HG02870 (cell line): Measurements from ENCODE around the gene SYP.

Experiments
- ATAC-seq: cut with Tn5 transposase; IDR thresholded peaks from one replicate; pipeline ENCODE4 v1.9.1; 2021; ENCODE audit warnings: mild to moderate bottlenecking, moderate library complexity; ENCODE audit not compliant: unreplicated experiment

SYP gene

DNA sequence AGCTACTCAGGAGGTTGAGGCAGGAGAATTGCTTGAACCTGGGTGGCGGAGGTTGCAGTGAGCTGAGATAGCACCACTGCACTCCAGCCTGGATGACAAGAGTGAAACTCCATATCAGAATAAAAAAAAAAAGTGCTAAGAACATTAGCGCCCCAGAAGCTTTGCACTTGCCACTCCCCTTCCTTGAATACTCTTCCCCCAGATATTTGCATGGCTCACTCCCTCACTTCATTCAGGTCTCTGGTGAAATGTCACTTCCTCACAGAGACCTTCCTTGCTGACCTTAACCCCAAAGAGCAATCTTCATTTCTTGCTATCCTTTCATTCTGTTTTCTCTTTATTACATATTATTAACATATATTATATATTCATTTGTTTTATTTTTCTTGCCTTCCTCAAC lies 21.9 kb upstream of the SYP start:
- ATAC-seq, result no peak

DNA sequence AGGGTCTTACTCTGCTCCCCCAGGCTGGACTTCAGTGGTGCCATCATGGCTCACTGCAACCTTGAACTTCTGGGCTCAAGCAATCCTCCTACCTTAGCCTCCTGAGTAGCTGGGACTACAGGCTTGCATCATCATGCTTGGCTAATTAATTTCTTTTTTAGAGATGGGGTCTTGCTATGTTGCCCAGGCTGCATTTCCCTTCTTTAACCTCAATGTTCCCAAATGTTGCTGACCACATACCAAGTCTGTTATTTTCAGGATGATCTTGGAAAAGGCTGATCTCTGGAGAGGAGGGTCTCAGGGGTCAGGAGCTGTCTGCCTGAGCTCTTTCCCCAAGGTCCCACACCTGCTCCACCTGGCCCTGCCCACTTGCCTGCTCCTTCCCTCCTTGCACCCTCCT lies 20.1 kb upstream of the SYP start:
- ATAC-seq, result no peak

DNA sequence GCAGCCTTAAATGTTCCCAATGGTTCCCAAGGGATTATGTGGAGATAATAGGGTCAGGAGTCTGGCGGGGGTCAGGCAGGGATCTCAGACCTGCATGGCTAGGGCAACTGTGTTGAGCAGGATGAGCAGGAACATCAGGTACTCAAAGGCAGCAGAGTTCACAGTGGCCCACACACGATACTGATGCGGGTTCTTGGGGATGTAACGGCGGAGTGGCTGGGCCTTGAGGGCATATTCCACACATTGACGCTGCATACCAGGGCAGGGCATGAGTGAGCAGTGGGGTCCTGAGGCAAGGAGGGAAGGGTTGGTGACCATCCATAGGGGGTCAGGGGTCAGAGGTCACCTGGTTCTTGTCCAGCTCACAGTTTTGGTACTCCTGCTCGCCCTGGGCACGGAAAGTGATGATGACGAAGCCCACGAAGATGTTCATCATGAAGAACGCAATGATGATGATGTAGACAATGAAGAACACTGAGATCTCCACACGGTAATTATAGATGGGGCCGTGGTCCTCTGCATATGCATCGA lies 15.1 kb upstream of the SYP start:
- no peak for ATAC-seq

DNA sequence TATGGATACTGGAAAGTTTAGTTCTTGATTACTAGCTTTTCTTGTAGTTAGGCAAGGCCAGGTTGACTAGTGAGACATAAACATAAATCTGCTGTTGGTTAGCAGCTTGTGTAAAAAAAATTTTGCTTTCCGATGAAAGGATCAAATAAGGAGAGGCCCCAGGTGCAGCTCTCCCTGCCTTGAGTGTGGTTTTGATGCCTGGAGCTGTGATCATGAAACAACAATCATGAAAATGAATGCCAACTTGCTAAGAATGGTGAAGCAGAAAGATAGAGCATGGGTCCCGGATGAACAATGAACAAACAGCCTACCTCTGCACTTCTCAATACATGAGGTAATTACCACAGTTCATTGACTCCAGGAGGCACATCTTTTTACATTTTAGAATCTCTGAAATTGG lies 14.4 kb upstream of the SYP start:
- no peak for ATAC-seq

DNA sequence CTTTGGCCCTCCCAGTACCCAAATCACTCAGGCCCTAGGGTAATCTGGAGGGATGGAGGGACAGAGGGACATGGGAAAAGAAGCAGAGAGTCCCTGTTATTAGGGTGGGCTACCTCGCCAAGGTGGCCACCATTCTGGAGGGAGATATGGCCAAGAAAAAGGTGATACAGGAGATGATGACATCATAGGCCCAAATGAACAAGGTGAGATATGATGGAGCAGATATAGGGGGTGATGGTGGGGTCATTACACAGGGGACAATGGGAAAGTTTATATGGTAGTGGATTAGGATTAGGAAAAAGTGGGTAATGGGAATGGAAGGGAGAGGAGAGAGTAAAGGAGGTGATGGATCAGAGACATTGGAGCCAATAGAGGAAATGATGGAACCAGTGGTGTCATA lies 12.9 kb upstream of the SYP start:
- ATAC-seq, result no peak

DNA sequence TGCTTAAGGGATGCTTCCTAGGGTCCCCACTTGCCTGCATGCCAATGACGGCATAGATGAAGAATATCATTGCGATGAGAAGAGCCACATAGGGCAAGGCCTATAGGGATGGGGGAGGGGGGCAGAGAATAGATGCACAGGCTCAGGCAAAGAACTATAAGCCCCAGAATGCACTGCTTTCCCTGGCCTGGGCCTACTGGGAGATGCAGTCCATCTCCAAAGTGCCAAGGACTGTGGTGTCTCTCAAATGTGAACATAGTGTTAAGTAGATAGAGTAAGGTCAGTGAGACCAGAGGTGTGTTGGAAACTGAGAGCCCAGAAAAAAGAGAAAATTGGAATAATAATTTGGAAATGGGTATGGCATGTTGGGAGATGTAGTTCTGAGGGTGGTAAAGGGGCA lies 12.2 kb upstream of the SYP start:
- no peak for ATAC-seq

DNA sequence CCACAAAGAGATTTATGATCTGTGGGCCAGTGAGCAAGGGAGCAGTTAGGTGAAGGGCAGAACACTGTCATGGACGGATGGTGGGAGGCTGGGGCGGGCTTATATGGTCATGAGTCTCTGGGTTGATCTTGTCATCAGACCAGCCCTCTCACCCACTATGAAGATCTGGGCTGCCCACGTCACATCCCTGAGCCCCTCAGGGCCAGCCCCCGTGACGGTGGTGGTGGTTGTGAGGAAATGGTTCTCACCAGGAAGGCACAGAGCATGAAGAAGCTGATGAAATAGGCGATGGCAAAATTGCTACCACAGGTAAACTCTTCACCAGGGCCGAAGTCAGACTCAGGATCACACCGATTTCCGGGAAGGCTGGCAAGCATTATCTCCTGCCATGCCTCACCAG lies 11.1 kb upstream of the SYP start:
- ATAC-seq, result no peak

DNA sequence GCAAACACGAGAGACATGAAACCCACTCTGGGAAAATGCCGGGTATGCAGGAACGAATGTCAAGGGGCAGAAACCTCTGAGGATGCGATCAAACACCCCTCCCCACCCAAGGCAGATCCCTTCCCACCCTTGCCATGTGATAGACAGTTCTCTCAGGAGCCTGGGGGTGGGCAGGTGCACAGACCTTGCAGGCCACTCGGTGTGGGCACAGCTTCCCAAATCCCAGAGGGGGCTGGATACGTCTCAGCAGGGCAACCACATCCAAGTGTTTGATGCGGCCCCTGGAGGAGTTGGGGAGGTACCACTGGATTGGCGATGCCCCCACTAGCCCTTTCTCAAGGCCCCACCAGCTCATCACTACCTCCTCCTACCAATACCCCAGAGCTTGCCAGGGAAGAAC lies 10.4 kb upstream of the SYP start:
- ATAC-seq, result no peak

DNA sequence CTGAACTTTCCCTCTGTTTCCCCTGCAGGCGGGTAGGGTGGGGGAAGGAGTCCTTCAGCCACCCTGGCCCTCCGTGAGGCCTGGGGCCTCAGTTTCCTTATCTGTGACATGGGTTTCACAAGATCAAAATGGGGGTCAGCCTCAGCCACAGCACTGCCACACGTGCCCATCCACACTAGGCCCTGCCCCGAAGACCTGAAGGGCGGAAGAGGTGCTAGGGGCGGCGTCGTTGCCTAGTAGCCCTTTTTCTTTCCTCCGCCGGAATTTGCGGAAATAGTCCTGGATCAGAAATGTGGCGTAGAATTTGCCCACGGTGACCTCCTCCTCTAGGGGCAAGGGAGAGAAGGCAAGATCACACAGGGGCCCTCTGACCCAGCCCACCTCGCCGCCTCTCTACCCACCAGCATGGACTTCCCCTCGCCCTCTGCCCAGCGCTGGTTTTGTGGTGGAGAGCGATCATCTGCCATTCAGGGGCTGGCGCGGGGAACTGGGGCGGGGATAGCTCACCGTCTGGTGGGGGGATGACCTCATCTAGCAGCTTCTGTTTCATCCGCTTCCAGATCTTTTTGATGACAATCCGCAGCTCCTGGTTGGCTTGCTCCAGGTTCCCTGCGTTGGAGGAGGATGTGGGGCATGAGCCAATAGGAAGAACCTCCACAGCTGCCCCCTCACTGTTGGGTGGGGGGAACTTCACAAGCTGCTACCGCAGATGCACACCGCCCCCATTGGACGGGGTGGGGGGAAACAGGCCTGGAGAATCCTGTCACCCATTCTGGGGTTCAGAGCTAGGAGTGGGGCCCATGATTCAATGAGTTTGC lies 9.7 kb upstream of the SYP start:
- ATAC-seq, result no peak

DNA sequence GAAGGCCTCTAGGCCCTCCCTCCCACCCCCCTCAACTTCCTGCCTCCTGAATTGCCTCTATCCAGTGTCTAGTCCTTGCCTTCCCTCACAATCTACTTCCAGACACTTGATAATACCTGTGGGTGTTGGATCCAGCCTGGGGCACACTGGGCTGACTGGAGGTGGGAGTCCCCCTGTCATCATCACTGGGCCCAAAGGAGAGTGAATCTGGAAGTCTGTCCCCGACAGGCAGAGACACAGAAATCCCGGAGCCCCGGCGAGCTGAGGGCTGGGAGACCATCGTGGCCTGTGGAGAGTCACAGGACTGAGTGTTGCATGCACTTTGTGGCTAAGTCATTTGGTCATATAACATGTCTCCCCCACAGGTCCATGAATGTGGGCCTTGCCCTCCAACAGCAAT lies 8.4 kb upstream of the SYP start:
- no peak for ATAC-seq

DNA sequence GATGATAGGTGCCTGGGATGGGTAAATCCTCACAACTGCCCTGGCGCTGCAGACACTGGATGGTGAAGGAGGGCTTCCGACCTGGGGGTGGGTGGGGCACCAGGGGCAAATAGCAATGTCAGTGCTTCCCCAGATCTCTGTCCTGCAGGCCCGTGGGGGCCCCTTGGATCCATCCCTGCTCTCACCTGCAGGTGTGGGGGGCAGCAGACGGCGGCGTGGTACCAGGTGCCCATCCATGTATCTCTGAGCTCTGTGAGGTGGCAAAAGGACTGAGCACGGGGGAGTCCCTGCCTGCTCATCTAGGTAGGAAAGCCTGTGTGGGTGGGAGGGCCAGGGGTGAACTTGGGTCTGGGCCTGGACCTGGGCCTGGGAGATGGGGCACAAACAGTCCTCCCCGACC lies 6.5 kb upstream of the SYP start:
- no peak for ATAC-seq

DNA sequence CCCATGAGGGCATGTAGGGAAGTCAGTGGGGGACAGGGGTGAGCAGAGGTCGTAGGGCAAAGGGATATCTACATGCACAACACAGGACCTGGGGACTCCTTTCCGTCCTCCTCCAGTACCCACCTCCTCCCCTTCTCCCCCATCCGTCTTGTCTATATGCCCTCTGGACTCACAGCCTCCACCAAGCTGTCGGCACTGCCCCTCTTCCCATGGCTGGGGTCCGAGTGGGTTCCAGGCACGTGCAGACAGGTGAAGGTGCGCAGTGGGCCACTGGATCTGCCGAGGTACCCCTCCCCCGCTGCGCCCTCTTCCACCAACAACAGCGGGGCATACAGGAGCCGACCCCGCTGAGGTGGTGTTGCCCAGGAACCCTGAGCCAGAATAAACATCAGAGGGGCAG lies 5.5 kb upstream of the SYP start:
- no peak for ATAC-seq

DNA sequence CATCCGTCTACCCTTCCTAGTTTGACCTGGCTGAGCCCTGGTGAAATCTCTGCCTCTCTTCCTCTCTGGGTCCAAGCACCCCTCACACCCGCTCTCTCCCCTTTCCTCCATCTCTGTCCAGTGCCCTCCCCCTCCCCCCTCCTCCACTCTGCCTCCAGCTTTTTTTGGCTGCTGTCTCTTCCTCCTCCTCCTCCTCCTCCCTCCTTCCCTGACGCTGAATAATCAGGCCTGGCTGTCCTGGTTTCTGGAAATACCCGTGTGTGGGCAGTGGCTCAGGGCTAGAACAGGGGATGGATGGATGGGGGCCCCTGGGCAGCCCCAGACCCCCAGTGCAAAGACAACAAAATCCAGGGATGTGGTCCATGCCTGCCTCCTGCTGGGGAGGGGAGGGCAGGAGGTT lies 4.7 kb upstream of the SYP start:
- ATAC-seq, result no peak

DNA sequence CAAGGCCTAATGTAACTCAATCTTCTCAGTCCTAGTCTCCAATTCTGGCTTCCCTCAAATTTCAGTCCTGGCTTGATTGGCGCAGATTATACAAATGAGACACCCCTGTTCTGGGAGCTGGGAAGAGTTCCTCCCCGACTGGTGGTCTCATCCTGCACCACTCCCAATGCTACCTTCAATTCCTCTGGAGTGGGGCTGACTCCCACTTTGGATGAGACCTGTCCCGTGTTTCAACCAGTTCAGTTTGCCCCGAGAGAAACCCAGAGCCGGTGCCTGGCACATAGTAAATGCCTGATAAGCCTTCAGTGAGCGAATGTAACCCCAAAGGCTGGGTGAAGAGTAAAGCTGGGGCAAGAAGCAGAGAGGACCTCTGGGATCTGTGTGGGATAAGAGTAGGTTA lies 4.0 kb upstream of the SYP start:
- no peak for ATAC-seq

DNA sequence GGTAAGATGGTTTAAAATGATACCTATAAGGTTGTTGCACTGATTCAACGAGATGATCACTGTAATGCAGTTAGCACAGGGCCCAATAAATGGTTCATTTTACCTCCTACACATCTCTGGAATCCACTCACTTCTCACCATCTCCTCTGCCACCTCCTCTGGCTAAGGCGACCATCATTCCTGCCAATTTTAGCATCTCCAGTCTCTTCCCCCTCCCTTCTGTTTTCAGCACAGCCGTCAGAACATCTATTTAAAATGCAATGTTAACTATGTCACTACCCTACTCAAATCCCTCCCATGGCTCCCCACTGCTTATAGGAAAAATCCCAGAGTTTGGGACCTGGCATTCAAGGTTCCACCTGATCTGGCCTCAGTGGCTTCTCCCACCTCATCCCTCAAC lies 3.5 kb upstream of the SYP start:
- ATAC-seq, result no peak

DNA sequence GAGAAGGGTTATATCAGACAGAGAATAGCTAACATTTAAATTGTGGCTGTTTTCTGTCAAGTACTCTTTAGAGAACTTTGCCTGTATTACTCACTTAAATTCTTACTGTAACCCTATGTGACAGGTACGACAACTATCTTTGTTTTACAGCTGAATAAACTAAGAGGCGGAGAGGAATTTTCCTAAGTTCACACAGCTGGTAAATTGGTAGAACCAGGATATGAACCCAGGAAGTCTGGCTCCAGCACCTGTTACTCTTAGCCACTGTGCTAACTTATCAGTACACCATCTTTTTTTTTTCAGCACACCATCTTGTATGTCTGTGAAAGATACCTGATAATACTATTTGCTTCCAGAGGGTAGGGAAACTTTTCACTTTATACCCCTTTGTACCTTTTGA lies 2.0 kb upstream of the SYP start:
- no peak for ATAC-seq

DNA sequence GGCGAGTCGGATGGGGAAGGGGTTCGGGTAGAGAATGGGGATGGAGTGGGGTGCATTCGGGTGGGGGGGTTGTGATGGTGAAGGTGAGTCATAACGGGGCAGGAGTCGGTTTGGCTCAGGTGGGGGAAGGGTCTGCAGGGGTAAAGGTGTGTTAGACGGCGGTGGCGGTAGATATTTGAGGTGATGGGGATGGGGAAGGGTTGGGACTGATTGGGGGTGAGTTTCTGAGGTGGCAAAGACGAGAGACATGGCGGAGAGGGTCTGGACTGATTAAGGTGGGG lies 738 bp downstream of the SYP start:
- ATAC-seq, result no peak

DNA sequence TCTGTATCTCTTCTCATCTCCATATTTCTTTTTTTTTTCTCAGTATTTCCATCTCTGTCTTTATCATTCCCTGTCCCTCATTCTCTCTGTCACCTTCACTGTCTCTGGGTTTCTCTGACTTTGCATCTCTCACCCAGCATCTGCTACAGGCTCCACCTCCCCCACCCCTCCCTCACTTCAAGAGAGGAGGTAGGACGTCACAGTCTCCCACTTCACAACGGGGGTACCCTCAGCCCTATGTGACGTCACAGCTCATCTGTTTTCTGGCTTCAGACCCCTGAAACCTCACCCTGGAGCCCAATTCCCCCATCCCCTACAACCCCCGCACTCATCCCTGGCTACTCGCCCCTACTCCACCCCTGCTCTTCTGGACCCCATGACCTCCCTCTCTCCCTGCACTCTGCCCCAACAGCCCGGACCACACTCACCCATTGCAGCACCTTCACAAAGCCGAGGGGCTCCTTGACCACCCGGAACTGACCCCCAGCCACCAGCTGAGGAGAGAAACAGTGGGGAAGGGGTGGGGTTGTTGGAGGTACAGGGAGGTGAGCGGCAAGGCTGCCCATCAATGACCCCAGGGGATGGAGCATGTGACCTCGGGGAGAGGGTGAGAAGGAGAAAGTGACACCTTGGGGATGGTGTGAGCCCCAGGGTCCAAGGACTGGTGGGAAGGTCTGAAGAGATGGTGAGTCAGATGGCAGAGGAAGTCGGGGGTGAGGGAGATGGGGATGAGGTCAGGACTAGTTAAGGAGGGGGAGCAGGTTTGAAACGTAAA lies 1.3 kb downstream of the SYP start:
- ATAC-seq, result no peak

DNA sequence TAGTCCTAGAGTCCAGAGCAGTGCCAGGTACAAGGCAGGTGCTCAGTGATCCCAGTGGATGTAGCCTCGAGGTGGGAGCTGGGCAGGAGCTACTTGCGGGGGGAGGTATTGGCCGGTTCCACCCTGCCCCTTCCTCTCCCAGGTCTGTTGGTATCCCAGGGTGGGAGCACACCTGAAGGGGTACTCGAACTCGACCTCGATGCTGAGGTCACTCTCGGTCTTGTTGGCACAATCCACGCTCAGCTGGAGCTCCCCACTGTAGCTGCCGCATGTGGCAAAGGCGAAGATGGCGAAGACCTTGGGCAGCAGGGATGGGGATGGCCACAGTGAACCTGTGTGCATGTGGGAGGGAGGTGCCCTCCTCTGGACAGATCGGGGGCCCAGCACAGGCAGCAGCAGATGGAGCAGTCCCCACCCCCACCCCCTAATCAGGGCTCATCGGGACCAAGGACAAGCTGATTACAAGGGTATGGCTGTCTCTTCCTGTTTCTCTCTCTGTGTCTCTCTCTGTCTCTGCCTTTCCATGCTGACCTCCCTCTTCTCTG lies 2.4 kb downstream of the SYP start:
- no peak for ATAC-seq

DNA sequence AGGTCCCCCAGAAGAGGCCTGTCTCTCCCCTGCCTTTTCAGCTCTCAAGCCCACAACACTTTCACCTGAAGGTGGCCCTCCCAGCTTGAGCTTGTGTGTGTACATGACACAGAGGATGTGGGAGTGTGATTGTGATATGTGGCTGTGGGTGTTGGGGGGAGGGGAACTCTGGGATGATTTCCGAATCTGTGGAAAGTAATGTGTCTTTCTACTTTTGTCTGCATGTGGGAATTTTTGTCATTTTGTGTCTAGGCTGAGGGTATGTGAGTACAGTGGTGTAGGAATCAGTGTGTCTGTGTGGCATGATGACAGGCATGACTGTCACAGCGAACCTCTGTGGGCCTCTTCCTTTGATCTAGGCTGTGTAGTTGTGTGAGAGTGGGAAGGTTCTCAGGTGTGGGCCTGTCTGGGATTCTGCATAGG lies 6.4 kb downstream of the SYP start:
- ATAC-seq, result no peak

DNA sequence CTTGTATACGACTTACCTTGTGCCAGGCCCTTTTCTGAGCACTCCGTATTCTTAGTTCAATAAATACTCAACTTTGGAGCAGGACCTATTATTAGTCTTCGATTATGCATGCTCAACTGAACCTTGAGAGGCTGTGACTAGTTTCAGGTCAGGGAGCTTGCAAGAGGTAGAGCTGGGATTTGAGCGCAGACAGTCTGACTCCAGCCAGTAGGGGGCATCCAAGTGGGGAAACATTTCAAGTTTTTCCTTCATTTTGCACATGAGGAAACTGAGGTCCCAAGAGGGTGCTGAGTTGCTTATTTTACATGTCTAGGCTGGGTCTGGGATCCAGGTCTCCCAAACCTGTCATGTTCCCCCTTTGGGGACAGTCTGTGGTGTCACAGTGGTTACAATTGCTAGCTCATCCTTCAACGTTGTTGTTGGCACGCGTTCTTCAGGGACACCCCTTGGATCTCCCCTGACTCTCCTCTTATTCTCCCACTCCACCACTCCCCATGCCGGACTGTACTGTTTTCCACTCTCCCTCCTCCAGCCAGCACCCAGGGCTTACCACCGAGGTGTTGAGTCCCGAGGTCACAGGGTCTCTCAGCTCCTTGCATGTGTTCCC lies 7.2 kb downstream of the SYP start:
- ATAC-seq, result no peak

DNA sequence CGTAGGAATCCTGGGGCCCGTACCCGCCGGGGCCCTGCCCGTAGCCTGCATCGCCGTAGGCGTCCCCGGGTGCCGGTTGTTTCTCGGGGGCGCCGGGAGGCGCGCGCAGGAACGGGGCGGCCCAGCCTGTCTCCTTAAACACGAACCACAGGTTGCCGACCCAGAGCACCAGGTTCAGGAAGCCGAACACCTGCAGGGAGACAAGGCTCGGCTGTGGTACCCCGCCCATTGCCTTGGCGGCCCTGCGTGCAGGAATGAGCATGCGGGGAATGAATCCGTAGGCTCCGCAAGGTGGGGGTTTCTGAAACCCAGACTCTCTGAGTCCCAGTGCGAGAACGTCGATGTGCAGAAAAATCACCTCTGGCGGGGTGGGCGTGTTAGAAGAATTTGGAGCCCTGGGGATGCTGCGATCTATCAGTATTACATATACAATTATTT lies 8.4 kb downstream of the SYP start:
- ATAC-seq, result peak; percentile 4
